ENCODE data around the gene MBNL1.

The MBNL1 gene

GRCh38 chr3:152316318-152316717 is 47.6 kb downstream of the MBNL1 start:
- H3K27me3 ChIP-seq (replicated peaks; ENCODE audit: control insufficient read depth, insufficient read depth, low read length), result no peaks in the 10 kb centered on the region
- H3K4me3 ChIP-seq (replicated peaks; ENCODE audit: low read depth, low read length), result no peak overlapping the region
- no peaks in the 10 kb centered on the region; the same call in 1 of the 2 replicates for H3K36me3 ChIP-seq (ENCODE audit: control insufficient read depth, insufficient read depth, low read length)
- no peak for TF ChIP-seq CTCF (IDR thresholded peaks at IDR 0.05; ENCODE audit: insufficient read depth, low read length, poor library complexity, severe bottlenecking)
- DNase-seq (ENCODE audit: extremely low read depth, insufficient read length), result no peak

DNA sequence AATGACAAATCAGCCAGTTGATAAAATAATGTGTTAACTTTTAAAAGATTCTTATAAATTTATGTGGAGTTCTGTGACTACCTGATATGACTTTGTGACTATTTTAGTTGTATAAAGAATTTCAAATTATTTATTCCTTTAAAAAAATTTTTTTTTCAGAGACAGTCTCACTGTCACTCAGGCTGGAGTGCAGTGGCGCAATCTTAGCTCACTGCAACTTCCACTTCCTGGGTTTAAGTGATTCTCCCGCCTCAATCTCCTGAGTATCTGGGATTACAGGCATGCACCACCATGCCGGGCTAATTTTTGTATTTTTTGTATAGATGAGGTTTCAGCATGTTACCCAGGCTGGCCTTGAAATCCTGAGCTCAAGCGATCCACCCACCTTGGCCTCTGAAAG is 48.5 kb downstream of the MBNL1 start:
- no peak for DNase-seq (ENCODE audit: extremely low read depth, insufficient read length)
- Histone ChIP-seq H3K4me3 (replicated peaks; ENCODE audit: low read depth, low read length) (no peak overlapping the region), H3K27me3 (replicated peaks; ENCODE audit: control insufficient read depth, insufficient read depth, low read length) (no peaks in the 10 kb centered on the region), H3K36me3 (ENCODE audit: control insufficient read depth, insufficient read depth, low read length) (no peaks in the 10 kb centered on the region; the same call in 1 of the 2 replicates)
- no peak for TF ChIP-seq CTCF (IDR thresholded peaks at IDR 0.05; ENCODE audit: insufficient read depth, low read length, poor library complexity, severe bottlenecking)

GRCh38 chr3:152317956-152318355 is 49.2 kb downstream of the MBNL1 start:
- H3K36me3 ChIP-seq (ENCODE audit: control insufficient read depth, insufficient read depth, low read length), result no peaks in the 10 kb centered on the region; the same call in 1 of the 2 replicates
- H3K27me3 ChIP-seq (replicated peaks; ENCODE audit: control insufficient read depth, insufficient read depth, low read length), result no peaks in the 10 kb centered on the region
- no peak for TF ChIP-seq CTCF (IDR thresholded peaks at IDR 0.05; ENCODE audit: insufficient read depth, low read length, poor library complexity, severe bottlenecking)
- H3K4me3 ChIP-seq (replicated peaks; ENCODE audit: low read depth, low read length), result no peak overlapping the region
- DNase-seq (ENCODE audit: extremely low read depth, insufficient read length), result no peak

DNA sequence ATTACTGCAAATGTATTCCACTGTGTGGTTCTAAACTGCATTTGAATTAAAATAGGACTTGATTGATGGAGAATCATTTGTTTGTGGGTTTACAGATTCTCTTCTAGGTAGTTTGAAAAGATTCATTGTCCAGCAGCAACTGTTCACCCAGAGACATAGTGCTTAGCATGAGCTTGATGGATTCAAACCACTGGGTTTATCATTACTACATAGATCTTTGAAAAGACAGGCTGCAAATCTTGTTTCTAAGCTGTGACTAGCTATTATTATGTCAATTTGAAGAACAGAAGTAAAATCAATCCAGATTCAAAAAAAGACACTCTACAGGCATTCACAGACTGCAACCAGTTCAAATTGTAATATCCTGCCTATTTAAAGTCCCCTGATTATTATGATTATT is 49.8 kb downstream of the MBNL1 start:
- H3K36me3 ChIP-seq (ENCODE audit: control insufficient read depth, insufficient read depth, low read length), result no peaks in the 10 kb centered on the region; the same call in 1 of the 2 replicates
- no peak for DNase-seq (ENCODE audit: extremely low read depth, insufficient read length)

DNA sequence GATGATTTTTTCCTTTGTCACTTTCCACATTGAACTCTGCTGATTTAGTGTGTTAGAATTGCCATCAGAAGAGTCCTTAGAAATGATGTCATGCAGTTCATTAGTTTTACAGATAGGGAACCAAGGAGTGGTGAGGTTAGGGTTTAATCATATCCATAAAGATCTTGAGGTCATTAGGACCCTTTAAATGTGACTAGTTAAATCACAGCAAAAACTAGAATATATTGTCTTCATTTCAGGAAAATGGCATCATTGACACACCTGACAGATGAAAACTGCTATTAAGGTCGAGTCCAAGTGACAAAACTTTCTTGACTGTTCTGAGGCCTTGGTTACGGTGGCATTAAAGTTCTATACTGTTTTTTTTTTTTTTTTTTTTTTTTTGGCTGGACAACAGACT is 50.5 kb downstream of the MBNL1 start:
- Histone ChIP-seq H3K36me3 (ENCODE audit: control insufficient read depth, insufficient read depth, low read length) (no peaks in the 10 kb centered on the region; the same call in 1 of the 2 replicates), H3K27me3 (replicated peaks; ENCODE audit: control insufficient read depth, insufficient read depth, low read length) (no peaks in the 10 kb centered on the region), H3K4me3 (replicated peaks; ENCODE audit: low read depth, low read length) (no peak overlapping the region)
- DNase-seq (ENCODE audit: extremely low read depth, insufficient read length), result no peak
- TF ChIP-seq CTCF (IDR thresholded peaks at IDR 0.05; ENCODE audit: insufficient read depth, low read length, poor library complexity, severe bottlenecking), result no peak

More for the DNA sequence above, 49.8 kb downstream of the MBNL1 start:
- Histone ChIP-seq H3K4me3 (replicated peaks; ENCODE audit: low read depth, low read length) (no peak overlapping the region), H3K27me3 (replicated peaks; ENCODE audit: control insufficient read depth, insufficient read depth, low read length) (no peaks in the 10 kb centered on the region)
- TF ChIP-seq CTCF (IDR thresholded peaks at IDR 0.05; ENCODE audit: insufficient read depth, low read length, poor library complexity, severe bottlenecking), result no peak
